OCI-LY3 (cell line): ENCODE data around the gene NEIL3.

Source experiments
- H2AFZ ChIP-seq: fragments of 200-600, 300-600 bp; shearing (Covaris generic); 2 replicates; pipeline ENCODE4 v1.6.0; 2014; ENCODE audit warnings: antibody characterized with exemption, low read depth, low read length
- H3K27ac ChIP-seq: fragments of 200-600, 300-600 bp; sonication (generic); 2 replicates; pipeline ENCODE4 v1.5.1; 2014; ENCODE audit warnings: mild to moderate bottlenecking, low read length, moderate library complexity, mixed read lengths
- H3K27me3 ChIP-seq: fragments of 200-600, 300-600 bp; sonication (generic); 2 replicates; pipeline ENCODE4 v1.6.1; 2014; ENCODE audit warnings: low read depth, low read length, mixed read lengths
- H3K36me3 ChIP-seq: fragments of 200-600, 300-600 bp; sonication (generic); replicated peaks from 2 replicates; pipeline ENCODE3; 2014; ENCODE audit warnings: low read depth, low read length, mixed read lengths
- H3K4me1 ChIP-seq: fragments of 300-600, 200-600 bp; sonication (generic); 2 replicates; pipeline ENCODE4 v1.6.1; 2014; ENCODE audit warnings: low read length, mixed read lengths
- H3K4me2 ChIP-seq: fragments of 200-600, 300-600 bp; sonication (generic); 2 replicates; pipeline ENCODE4 v1.6.1; 2014; ENCODE audit warnings: low read length, mixed read lengths
- H3K4me3 ChIP-seq: fragments of 300-600, 200-600 bp; sonication (generic); 2 replicates; pipeline ENCODE4 v1.5.1; 2014; ENCODE audit warnings: antibody characterized with exemption, mild to moderate bottlenecking, low read length, moderate library complexity
- H3K79me2 ChIP-seq: fragments of 300-600, 200-600 bp; shearing (Covaris generic); 2 replicates; pipeline ENCODE4 v1.6.1; 2014; ENCODE audit warnings: mild to moderate bottlenecking, low read length, mixed read lengths
- H3K9ac ChIP-seq: fragments of 300-600, 200-600 bp; shearing (Covaris generic); 2 replicates; pipeline ENCODE4 v1.6.0; 2014; ENCODE audit warnings: mild to moderate bottlenecking, low read length, moderate library complexity
- H3K9me3 ChIP-seq: fragments of 200-600, 300-600 bp; shearing (Covaris generic); 2 replicates; pipeline ENCODE4 v1.6.1; 2014; ENCODE audit warnings: low read length, mixed read lengths; ENCODE audit not compliant: insufficient read depth
- H4K20me1 ChIP-seq: fragments of 200-600, 300-600 bp; sonication (generic); 2 replicates; pipeline ENCODE4 v1.6.1; 2016; ENCODE audit warnings: low read length, mixed read lengths; ENCODE audit not compliant: insufficient read depth
- EZH2phosphoT487 ChIP-seq: fragments of 200-600 bp; shearing (Covaris generic); IDR thresholded peaks from 2 replicates; pipeline ENCODE4 v1.6.1; 2018; ENCODE audit warnings: antibody characterized with exemption, mixed run types, low read depth
- TF ChIP-seq, protein P1 (sequence below): fragments of 200-600, 300-600 bp; sonication (generic); IDR thresholded peaks from 2 replicates; pipeline ENCODE4 v1.5.1; 2014; ENCODE audit warnings: antibody characterized with exemption, low read length, low read depth

The NEIL3 gene

DNA sequence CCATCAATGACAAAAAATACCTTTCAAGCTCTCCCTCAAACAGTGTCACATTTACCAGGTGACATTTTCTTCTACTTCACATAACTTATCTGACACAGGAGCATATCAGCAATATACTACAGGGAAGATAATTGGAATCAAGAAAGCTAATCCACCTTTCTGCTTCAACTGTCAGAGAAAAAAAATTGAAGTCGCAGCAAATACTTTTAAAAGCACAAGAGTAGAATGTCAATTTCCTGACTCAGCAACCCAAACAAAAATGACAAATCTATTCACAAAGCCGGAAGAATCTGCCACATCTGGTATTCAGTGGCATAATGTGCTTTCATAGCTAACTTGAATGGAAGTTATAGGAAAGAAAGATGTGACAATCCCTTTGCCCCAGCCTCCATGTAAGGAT lies 95.8 kb downstream of the NEIL3 start:
- H3K27ac ChIP-seq = no peak overlapping the region
- H3K4me1 ChIP-seq = peaks cover 10% of the 10 kb centered on the region
- TF ChIP-seq, protein P1, sequence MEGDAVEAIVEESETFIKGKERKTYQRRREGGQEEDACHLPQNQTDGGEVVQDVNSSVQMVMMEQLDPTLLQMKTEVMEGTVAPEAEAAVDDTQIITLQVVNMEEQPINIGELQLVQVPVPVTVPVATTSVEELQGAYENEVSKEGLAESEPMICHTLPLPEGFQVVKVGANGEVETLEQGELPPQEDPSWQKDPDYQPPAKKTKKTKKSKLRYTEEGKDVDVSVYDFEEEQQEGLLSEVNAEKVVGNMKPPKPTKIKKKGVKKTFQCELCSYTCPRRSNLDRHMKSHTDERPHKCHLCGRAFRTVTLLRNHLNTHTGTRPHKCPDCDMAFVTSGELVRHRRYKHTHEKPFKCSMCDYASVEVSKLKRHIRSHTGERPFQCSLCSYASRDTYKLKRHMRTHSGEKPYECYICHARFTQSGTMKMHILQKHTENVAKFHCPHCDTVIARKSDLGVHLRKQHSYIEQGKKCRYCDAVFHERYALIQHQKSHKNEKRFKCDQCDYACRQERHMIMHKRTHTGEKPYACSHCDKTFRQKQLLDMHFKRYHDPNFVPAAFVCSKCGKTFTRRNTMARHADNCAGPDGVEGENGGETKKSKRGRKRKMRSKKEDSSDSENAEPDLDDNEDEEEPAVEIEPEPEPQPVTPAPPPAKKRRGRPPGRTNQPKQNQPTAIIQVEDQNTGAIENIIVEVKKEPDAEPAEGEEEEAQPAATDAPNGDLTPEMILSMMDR = no peak
- no peak for TF ChIP-seq EZH2phosphoT487
- no peaks in the 10 kb centered on the region for H4K20me1 ChIP-seq
- H2AFZ ChIP-seq = no peak overlapping the region
- no peaks in the 10 kb centered on the region for H3K79me2 ChIP-seq
- no peak overlapping the region for H3K4me3 ChIP-seq
- no peaks in the 10 kb centered on the region for H3K36me3 ChIP-seq
- no peaks in the 10 kb centered on the region for H3K9me3 ChIP-seq
- no peak overlapping the region for H3K4me2 ChIP-seq
- no peak overlapping the region for H3K9ac ChIP-seq
- H3K27me3 ChIP-seq = 0 out of 2 replicates have a peak, but pooled peaks cover 3% of the 10 kb centered on the region

DNA sequence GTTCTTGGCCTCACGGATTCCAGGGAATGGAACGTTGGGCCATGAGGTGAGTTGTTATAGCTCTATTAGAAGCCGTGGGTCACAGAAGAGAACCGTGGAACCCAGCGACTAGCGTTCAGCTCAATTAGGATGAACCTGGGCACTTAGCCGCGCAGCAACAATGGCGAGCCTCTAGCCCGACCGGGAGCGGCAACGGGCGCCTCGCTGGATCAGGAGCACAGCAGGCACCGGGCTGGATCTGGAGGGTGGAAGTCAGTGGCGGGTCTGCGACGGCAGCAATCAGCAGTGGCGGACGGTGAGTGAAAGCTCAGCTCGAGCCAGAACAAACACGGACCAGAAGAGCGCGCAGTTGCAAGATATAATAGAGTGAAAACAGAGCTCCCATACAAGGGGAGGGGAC lies 98.3 kb downstream of the NEIL3 start:
- Histone ChIP-seq H3K4me1 (peaks cover 10% of the 10 kb centered on the region), H3K27ac (no peak overlapping the region), H3K4me3 (no peak overlapping the region), H3K36me3 (no peaks in the 10 kb centered on the region), H2AFZ (no peak overlapping the region), H3K9me3 (no peaks in the 10 kb centered on the region), H4K20me1 (no peaks in the 10 kb centered on the region), H3K9ac (no peak overlapping the region), H3K27me3 (0 out of 2 replicates have a peak, but pooled peaks cover 3% of the 10 kb centered on the region), H3K79me2 (no peaks in the 10 kb centered on the region), H3K4me2 (no peak overlapping the region)
- TF ChIP-seq EZH2phosphoT487 = no peak
- TF ChIP-seq, protein P1 = no peak

DNA sequence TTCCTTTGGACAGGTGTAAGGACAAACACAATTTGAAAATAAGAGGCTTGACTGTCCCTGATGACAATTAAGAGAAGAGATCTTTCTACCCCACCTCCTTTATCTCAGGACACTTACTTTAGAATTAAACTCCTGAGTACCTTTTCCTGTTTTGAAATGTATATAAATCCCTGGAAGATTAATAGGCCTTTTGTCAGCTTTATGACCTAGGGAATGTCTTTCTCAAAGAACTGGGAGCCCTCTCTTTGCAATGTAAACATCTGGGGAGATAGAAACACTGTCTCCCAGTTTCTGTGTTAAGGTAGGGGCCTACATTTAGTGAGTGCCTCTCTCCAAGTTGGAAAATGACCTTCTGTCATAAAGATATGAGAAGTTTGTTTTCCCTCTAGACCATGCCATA lies 100.9 kb downstream of the NEIL3 start:
- H3K79me2 ChIP-seq = no peaks in the 10 kb centered on the region
- no peak overlapping the region for H3K4me3 ChIP-seq
- H3K27me3 ChIP-seq = 0 out of 2 replicates have a peak, but pooled peaks cover under 1% of the 10 kb centered on the region
- H3K27ac ChIP-seq = no peak overlapping the region
- H3K4me1 ChIP-seq = no peaks in the 10 kb centered on the region
- H4K20me1 ChIP-seq = no peaks in the 10 kb centered on the region
- H3K9me3 ChIP-seq = no peaks in the 10 kb centered on the region
- TF ChIP-seq, protein P1 = no peak
- TF ChIP-seq EZH2phosphoT487 = no peak
- H3K9ac ChIP-seq = no peak overlapping the region
- H2AFZ ChIP-seq = no peak overlapping the region
- H3K36me3 ChIP-seq = no peaks in the 10 kb centered on the region
- no peak overlapping the region for H3K4me2 ChIP-seq

DNA sequence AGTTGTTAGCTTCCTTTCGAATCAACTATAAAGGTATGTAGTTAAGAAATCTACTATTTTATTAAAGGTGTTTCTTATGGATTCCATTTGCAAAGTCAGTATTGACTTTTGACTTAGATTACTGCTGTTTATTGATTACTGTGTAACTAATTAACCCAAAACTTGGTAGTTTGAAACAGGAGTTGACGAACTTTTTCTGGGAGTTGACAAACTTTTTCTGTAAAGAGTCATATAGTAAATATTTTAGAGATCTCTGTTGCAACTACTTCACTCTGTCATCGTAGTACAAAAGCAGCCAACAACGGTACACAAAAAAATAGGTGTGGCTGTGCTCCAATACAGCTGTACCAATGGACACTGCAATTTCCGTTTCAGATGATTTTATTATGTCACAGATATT lies 102.3 kb downstream of the NEIL3 start:
- H3K9me3 ChIP-seq = no peaks in the 10 kb centered on the region
- H3K27me3 ChIP-seq = no peaks in the 10 kb centered on the region
- H4K20me1 ChIP-seq = no peaks in the 10 kb centered on the region
- no peak overlapping the region for H3K27ac ChIP-seq
- H3K9ac ChIP-seq = no peak overlapping the region
- no peak overlapping the region for H2AFZ ChIP-seq
- H3K36me3 ChIP-seq = no peaks in the 10 kb centered on the region
- H3K4me2 ChIP-seq = no peak overlapping the region
- TF ChIP-seq, protein P1 = no peak
- no peak for TF ChIP-seq EZH2phosphoT487
- H3K4me1 ChIP-seq = no peaks in the 10 kb centered on the region
- H3K79me2 ChIP-seq = no peaks in the 10 kb centered on the region
- no peak overlapping the region for H3K4me3 ChIP-seq
